WTC11 (cell line): ENCODE data around the gene ZNF672. TPM values are rescaled to one million over a fixed set of nuclear protein-coding genes. Genes with fewer than 3 reads are reported as not detected.
A peak's percentile ranks its signal among the peaks of the same experiment; 100 is the strongest.

Experiments
- ATAC-seq: fragments of 200-7000 bp; cut with Tn5 transposase; 2 replicates; pipeline ENCODE4 v1.10.0; 2021; ENCODE audit warnings: mild to moderate bottlenecking, moderate library complexity
- Bru-seq: library from RNA; stranded (reverse); fragments of 400-500 nt; gene quantifications from one replicate; lab custom pipeline; 2021; lab: Mats Ljungman, UMichigan
- CTCF ChIA-PET: fragments of 300-600 bp; sonication (Branson Sonifier 250); formaldehyde crosslinking; loops from one replicate; lab custom pipeline; 2021; ENCODE audit warnings: antibody characterized with exemption; lab: Charles Lee
- POLR2A ChIA-PET: fragments of 350-600 bp; sonication (Branson Sonifier 250); formaldehyde crosslinking; loops from one replicate; lab custom pipeline; 2021; ENCODE audit warnings: antibody characterized with exemption; lab: Charles Lee
- DNase-seq: peaks from one replicate; pipeline ENCODE4 v3.0.0; 2021; ENCODE audit warnings: low spot score
- H3K27ac Mint-ChIP-seq: 2 replicates; pipeline ENCODE4 v1.8.0; 2021; ENCODE audit warnings: mixed read lengths
- H3K27me3 Mint-ChIP-seq: 2 replicates; pipeline ENCODE4 v1.8.0; 2021; ENCODE audit warnings: low read depth, mild to moderate bottlenecking, moderate library complexity, mixed read lengths
- H3K36me3 Mint-ChIP-seq: 2 replicates; pipeline ENCODE4 v1.8.0; 2021; ENCODE audit warnings: mixed read lengths
- H3K4me1 Mint-ChIP-seq: 2 replicates; pipeline ENCODE4 v1.8.0; 2022; ENCODE audit warnings: mixed read lengths
- H3K4me3 Mint-ChIP-seq: 2 replicates; pipeline ENCODE4 v1.8.0; 2021; ENCODE audit warnings: mild to moderate bottlenecking, moderate library complexity, mixed read lengths
- H3K9me3 Mint-ChIP-seq: 2 replicates; pipeline ENCODE4 v1.8.0; 2021; ENCODE audit warnings: mixed read lengths
- AR ChIP-seq: fragments of 250-450 bp; sonication (Bioruptor Pico); IDR thresholded peaks from 2 replicates; pipeline ENCODE4 v1.9.0; 2021; ENCODE audit warnings: mild to moderate bottlenecking
- ARID4B ChIP-seq: sonication (generic); formaldehyde crosslinking; IDR thresholded peaks from 2 replicates; pipeline ENCODE4 v1.8.0; 2023; ENCODE audit warnings: missing genetic modification reagents, mild to moderate bottlenecking, borderline replicate concordance
- ATF3 ChIP-seq: sonication (generic); formaldehyde crosslinking; conservative IDR thresholded peaks from 2 replicates; pipeline ENCODE4 v1.8.1; 2022; ENCODE audit warnings: mild to moderate bottlenecking, missing genetic modification reagents
- ATF6 ChIP-seq: sonication (generic); formaldehyde crosslinking; IDR thresholded peaks from 2 replicates; pipeline ENCODE4 v1.8.1; 2023; ENCODE audit warnings: mild to moderate bottlenecking, missing genetic modification reagents
- E2F4 ChIP-seq: sonication (generic); formaldehyde crosslinking; IDR thresholded peaks from 2 replicates; pipeline ENCODE4 v1.8.1; 2022; ENCODE audit warnings: low read depth, mild to moderate bottlenecking, moderate library complexity, missing genetic modification reagents, borderline replicate concordance
- E2F5 ChIP-seq: sonication (generic); formaldehyde crosslinking; IDR thresholded peaks from 2 replicates; pipeline ENCODE4 v1.8.1; 2022; ENCODE audit warnings: mild to moderate bottlenecking, moderate library complexity, missing genetic modification reagents
- ELF4 ChIP-seq: sonication (generic); formaldehyde crosslinking; IDR thresholded peaks from 2 replicates; pipeline ENCODE4 v1.8.1; 2022; ENCODE audit warnings: low read depth, mild to moderate bottlenecking, moderate library complexity, missing genetic modification reagents
- ESRRA ChIP-seq: sonication (generic); formaldehyde crosslinking; IDR thresholded peaks from 2 replicates; pipeline ENCODE4 v1.8.1; 2022; ENCODE audit warnings: mild to moderate bottlenecking, missing genetic modification reagents, borderline replicate concordance
- FOXP1 ChIP-seq: sonication (generic); formaldehyde crosslinking; IDR thresholded peaks from 2 replicates; pipeline ENCODE4 v1.8.0; 2022; ENCODE audit warnings: missing genetic modification reagents, mild to moderate bottlenecking, moderate library complexity, borderline replicate concordance
- GABPB1 ChIP-seq: sonication (generic); formaldehyde crosslinking; IDR thresholded peaks from 2 replicates; pipeline ENCODE4 v1.8.1; 2023; ENCODE audit warnings: mild to moderate bottlenecking, missing genetic modification reagents
- IRF1 ChIP-seq: sonication (generic); formaldehyde crosslinking; IDR thresholded peaks from 2 replicates; pipeline ENCODE4 v1.8.0; 2023; ENCODE audit warnings: missing genetic modification reagents
- KAT7 ChIP-seq: sonication (generic); formaldehyde crosslinking; IDR thresholded peaks from 2 replicates; pipeline ENCODE4 v1.8.1; 2023; ENCODE audit warnings: missing genetic modification reagents, mild to moderate bottlenecking, borderline replicate concordance
- MXD4 ChIP-seq: fragments of 250-450 bp; sonication (Bioruptor Pico); IDR thresholded peaks from 2 replicates; pipeline ENCODE4 v1.8.0; 2021; ENCODE audit warnings: mild to moderate bottlenecking, moderate library complexity, borderline replicate concordance
- NFE2L1 ChIP-seq: sonication (generic); formaldehyde crosslinking; IDR thresholded peaks from 2 replicates; pipeline ENCODE4 v1.8.1; 2023; ENCODE audit warnings: missing genetic modification reagents
- SP1 ChIP-seq: sonication (generic); formaldehyde crosslinking; conservative IDR thresholded peaks from 2 replicates; pipeline ENCODE4 v1.8.1; 2022; ENCODE audit warnings: missing genetic modification reagents
- ZBTB43 ChIP-seq: sonication (generic); formaldehyde crosslinking; IDR thresholded peaks from 2 replicates; pipeline ENCODE4 v1.8.1; 2023; ENCODE audit warnings: mild to moderate bottlenecking, missing genetic modification reagents
- ZNF425 ChIP-seq: fragments of 250-450 bp; sonication (Bioruptor Pico); conservative IDR thresholded peaks from 2 replicates; pipeline ENCODE4 v1.9.0; 2021; ENCODE audit warnings: mild to moderate bottlenecking
- long read RNA-seq, 3 experiments: library from RNA in 1 of 3; library from capped mRNA in 1 of 3; library from polyadenylated mRNA in 1 of 3; unstranded in 2 of 3; stranded (forward) in 1 of 3; transcript quantifications; one replicate each; pipeline ENCODE4 v2.0.0, GENCODE V29; 2021
- total RNA-seq: library from RNA; stranded (reverse); gene quantifications from 3 replicates; pipeline ENCODE4 v1.2.3, GENCODE V29; 2021

Gene ZNF672
- total RNA-seq (34.1 to 37.9 TPM (median 34.6 TPM) in 3 replicates), Bru-seq, nascent RNA (percentile 74 among the genes with signal in this experiment)
- long read RNA-seq, experiment 1, transcript ZNF672-201 (4 exons, 2,989 nt) = major isoform, 126 of 145 reads
- long read RNA-seq, experiment 1, partial matches to known transcripts = 6 of 145 reads
- long read RNA-seq, experiment 1, other reads (novel, unspliced or antisense) = 8 of 145 reads
- long read RNA-seq, experiment 2, transcript ZNF672-201 (4 exons, 2,989 nt) = major isoform, 26 of 53 reads
- long read RNA-seq, experiment 2, partial matches to known transcripts = 22 of 53 reads
- long read RNA-seq, experiment 2, other reads (novel, unspliced or antisense) = 4 of 53 reads
- long read RNA-seq, experiment 3 = 0 reads

GRCh38 chr1:248837781-248838356 lies at the start of gene ZNF672:
ZNF672 (plus strand) TSS chr1:248838224; CDS start chr1:248847275, 9,051 bp downstream.
- DNase-seq (peak; percentile 98), ATAC-seq (peak; percentile 85)
- H3K27ac Mint-ChIP-seq = peak within 1 kb of the TSS; percentile 99
- H3K36me3 Mint-ChIP-seq = no peaks in the 10 kb centered on the region
- ChIA-PET POLR2A (interaction anchor here (0.6 to 3.4 kb wide), 7 partner anchors 10 to 70 kb away, joined by 4 to 35 read pairs (median 5); partner anchors contain the start of genes SH3BP5L and ZNF692), CTCF (interaction anchor here (0.7 to 3.5 kb wide), 9 partner anchors 11 to 69 kb away, joined by 3 to 53 read pairs (median 6); partner anchors contain the start of genes SH3BP5L and ZNF692)
- H3K9me3 Mint-ChIP-seq = no peaks in the 10 kb centered on the region
- H3K27me3 Mint-ChIP-seq = no peaks in the 10 kb centered on the region; the same call in 1 of the 2 replicates
- H3K4me3 Mint-ChIP-seq = no peak within 1 kb of the TSS
- peaks cover 4% of the 10 kb centered on the region for H3K4me1 Mint-ChIP-seq
- TF ChIP-seq ARID4B (CRISPR knock-in tag) = peak; percentile 21; the same call in 1 of the 2 replicates
- no peak for TF ChIP-seq ATF3 (CRISPR knock-in tag)
- TF ChIP-seq GABPB1 (CRISPR knock-in tag) = peak; percentile 30; the same call in 1 of the 2 replicates
- TF ChIP-seq FOXP1 (CRISPR knock-in tag) = no peak
- no peak for TF ChIP-seq MXD4
- TF ChIP-seq AR (CRISPR knock-in tag) = no peak
- peak; percentile 89 for TF ChIP-seq SP1
- no peak for TF ChIP-seq ATF6 (CRISPR knock-in tag)
- TF ChIP-seq ZNF425 (CRISPR knock-in tag) = no peak
- TF ChIP-seq ELF4 (CRISPR knock-in tag) = no peak
- TF ChIP-seq KAT7 (CRISPR knock-in tag) = no peak
- TF ChIP-seq IRF1 (CRISPR knock-in tag) = no peak
- TF ChIP-seq ZBTB43 (CRISPR knock-in tag) = peak; percentile 3; the same call in 1 of the 2 replicates
- peak; percentile 89 for TF ChIP-seq E2F5 (CRISPR knock-in tag)
- 0 out of 2 replicates have a peak, but pooled peaks have one; percentile 58 for TF ChIP-seq NFE2L1 (CRISPR knock-in tag)
- TF ChIP-seq E2F4 (CRISPR knock-in tag) = 0 out of 2 replicates have a peak, but pooled peaks have one; percentile 56
- no peak for TF ChIP-seq ESRRA (CRISPR knock-in tag)
